SU-DHL-6 (cell line): Measurements from ENCODE around the gene VSIG10L.

Experiments used
- EZH2phosphoT487 ChIP-seq: fragments of 200-600 bp; sonication (generic), shearing (Covaris generic); conservative IDR thresholded peaks from 2 replicates; pipeline ENCODE4 v1.6.1; 2018; ENCODE audit warnings: mild to moderate bottlenecking, antibody characterized with exemption, low read length, moderate library complexity, mixed read lengths
- TF ChIP-seq, protein P1 (sequence below): fragments of 200-600 bp; sonication (generic); IDR thresholded peaks from one replicate; pipeline ENCODE4 v1.5.1; 2017; ENCODE audit warnings: antibody characterized with exemption, mild to moderate bottlenecking, low read length, moderate library complexity; ENCODE audit not compliant: insufficient read depth, poor library complexity, severe bottlenecking

DNA sequence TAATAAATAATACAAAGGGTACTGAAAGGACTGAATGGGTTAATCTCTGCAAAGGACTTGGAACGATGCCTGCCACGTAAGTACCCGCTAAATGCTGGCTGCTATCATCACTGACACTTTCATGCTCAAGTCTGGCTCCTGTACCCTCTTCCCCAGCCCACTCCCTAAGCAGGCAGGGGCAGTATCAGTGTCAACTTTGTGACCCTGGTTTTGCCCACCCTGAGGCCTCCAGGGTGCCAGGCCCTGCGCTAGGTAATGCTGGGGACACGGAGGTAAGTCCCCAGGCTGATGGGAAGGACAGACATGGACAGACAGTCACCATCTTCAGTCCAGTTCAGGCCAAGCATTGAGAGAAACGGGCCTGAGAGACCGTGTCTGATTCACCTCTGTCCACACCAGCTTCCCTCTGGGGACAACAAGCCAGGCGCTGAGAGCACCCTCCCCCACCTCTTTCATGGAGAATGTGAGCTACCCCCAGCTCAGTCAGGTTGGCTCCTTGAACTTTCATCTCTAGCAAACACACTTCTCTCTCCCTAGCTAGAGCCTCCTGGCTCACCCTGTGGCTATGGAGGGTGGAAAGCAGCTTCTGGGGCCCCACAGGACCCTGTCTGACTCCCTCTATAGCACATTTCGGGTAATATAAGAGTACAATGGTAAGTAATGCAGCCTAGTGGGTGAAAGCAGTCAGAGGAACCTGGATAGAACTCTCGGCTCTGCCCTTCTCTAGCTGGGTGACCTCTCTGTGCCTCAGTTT lies 23.4 kb upstream of the VSIG10L start:
- TF ChIP-seq, protein P1, sequence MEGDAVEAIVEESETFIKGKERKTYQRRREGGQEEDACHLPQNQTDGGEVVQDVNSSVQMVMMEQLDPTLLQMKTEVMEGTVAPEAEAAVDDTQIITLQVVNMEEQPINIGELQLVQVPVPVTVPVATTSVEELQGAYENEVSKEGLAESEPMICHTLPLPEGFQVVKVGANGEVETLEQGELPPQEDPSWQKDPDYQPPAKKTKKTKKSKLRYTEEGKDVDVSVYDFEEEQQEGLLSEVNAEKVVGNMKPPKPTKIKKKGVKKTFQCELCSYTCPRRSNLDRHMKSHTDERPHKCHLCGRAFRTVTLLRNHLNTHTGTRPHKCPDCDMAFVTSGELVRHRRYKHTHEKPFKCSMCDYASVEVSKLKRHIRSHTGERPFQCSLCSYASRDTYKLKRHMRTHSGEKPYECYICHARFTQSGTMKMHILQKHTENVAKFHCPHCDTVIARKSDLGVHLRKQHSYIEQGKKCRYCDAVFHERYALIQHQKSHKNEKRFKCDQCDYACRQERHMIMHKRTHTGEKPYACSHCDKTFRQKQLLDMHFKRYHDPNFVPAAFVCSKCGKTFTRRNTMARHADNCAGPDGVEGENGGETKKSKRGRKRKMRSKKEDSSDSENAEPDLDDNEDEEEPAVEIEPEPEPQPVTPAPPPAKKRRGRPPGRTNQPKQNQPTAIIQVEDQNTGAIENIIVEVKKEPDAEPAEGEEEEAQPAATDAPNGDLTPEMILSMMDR, result no peak
- no peak for TF ChIP-seq EZH2phosphoT487
